ENCODE results near the gene SIAH2.

DNA sequence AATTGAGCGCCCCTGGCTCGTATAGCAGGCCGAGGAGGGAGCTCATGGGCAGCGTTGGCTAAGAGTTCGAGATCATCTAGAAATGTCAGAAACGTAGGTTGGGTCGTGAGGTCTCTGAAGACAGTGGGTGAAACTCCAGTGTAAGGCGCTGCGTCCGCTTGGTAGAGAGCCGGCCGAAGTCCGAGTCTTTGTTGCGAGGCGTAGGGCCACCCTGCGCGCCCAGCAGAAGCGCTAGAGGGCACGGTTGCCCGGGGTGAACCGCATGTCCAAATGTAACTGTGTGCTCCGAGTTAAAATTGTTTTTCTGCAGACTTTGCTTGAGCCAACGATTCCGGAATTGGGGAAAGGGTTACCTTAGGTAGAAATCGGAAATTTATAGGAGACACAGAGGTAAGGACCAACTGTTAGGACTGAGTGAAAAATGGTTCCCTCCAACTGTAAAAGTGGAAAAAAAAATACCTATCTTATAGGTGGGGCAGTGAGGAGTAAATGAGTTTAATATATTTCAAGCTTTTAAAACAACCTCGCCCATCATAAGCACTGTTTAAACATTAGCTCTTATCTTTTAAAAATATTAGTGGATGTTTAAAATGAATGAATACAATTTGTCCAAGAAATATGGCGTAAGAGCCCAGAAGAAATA is 993 bp upstream of the SIAH2 start:
- TF ChIP-seq, protein P1, sequence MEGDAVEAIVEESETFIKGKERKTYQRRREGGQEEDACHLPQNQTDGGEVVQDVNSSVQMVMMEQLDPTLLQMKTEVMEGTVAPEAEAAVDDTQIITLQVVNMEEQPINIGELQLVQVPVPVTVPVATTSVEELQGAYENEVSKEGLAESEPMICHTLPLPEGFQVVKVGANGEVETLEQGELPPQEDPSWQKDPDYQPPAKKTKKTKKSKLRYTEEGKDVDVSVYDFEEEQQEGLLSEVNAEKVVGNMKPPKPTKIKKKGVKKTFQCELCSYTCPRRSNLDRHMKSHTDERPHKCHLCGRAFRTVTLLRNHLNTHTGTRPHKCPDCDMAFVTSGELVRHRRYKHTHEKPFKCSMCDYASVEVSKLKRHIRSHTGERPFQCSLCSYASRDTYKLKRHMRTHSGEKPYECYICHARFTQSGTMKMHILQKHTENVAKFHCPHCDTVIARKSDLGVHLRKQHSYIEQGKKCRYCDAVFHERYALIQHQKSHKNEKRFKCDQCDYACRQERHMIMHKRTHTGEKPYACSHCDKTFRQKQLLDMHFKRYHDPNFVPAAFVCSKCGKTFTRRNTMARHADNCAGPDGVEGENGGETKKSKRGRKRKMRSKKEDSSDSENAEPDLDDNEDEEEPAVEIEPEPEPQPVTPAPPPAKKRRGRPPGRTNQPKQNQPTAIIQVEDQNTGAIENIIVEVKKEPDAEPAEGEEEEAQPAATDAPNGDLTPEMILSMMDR (IDR thresholded peaks at IDR 0.05) = peak in 4 of 6 experiments; percentile 39 to 66 (median 56)
- TF ChIP-seq POLR2A (IDR thresholded peaks at IDR 0.05) = peak in 1 of 2 donors; percentile 4

Measured in Peyer's patch (tissue), 4 donors.